RCC 7860 (cell line): ENCODE measurements around the gene CCDC183.
A peak's percentile ranks its signal among the peaks of the same experiment; 100 is the strongest.
"Not testable (repeated sequence)": the region's sequence is repeated elsewhere in the genome, so short reads cannot be mapped to it uniquely, and the experiment has no call there.

ENCODE experiments used
- DNase-seq: peaks from one replicate; pipeline ENCODE4 v3.0.0-alpha.2; 2015; ENCODE audit warnings: low spot score
- FAIRE-seq: peaks from 2 replicates; lab custom pipeline; 2012; peaks lifted over from hg19 to GRCh38; lab: Jason Lieb, UNC

Gene CCDC183

GRCh38 chr9:136837146-136837855 lies 41.2 kb downstream of the CCDC183 start:
- FAIRE-seq (no peak), DNase-seq (no peak)

GRCh38 chr9:136837856-136838277 lies 41.7 kb downstream of the CCDC183 start:
- not testable (repeated sequence) for FAIRE-seq, DNase-seq

- DNase-seq (no peak), FAIRE-seq (no peak)
Observed at GRCh38 chr9:136838314-136839228, 42.4 kb downstream of the CCDC183 start.

GRCh38 chr9:136839229-136840139 lies 43.3 kb downstream of the CCDC183 start:
- no peak for DNase-seq
- no peak for FAIRE-seq

GRCh38 chr9:136840140-136840876 lies 44.2 kb downstream of the CCDC183 start:
- DNase-seq, result no peak
- no peak for FAIRE-seq

- peak; percentile 69 for FAIRE-seq
- peak; percentile 84 for DNase-seq
Observed at GRCh38 chr9:136840877-136841645, 44.9 kb downstream of the CCDC183 start.

GRCh38 chr9:136841646-136842379 lies 45.7 kb downstream of the CCDC183 start:
- not testable (repeated sequence) for FAIRE-seq
- peak; percentile 22 for DNase-seq

- FAIRE-seq (peak; percentile 25), DNase-seq (peak; percentile 66)
Observed at GRCh38 chr9:136842380-136842948, 46.3 kb downstream of the CCDC183 start, which contains the start of gene AJM1. Gene AJM1, plus strand, starts transcription at chr9:136842478. Its CDS starts 1,937 bp downstream, at chr9:136844415.

GRCh38 chr9:136843159-136843800 lies 47.1 kb downstream of the CCDC183 start:
- DNase-seq, FAIRE-seq: not testable (repeated sequence)

- FAIRE-seq, DNase-seq: not testable (repeated sequence)
Observed at GRCh38 chr9:136843801-136844740, 47.9 kb downstream of the CCDC183 start.

GRCh38 chr9:136844761-136845464 lies 48.8 kb downstream of the CCDC183 start:
- FAIRE-seq (no peak), DNase-seq (no peak)

- DNase-seq, result no peak
- FAIRE-seq, result no peak
Observed at GRCh38 chr9:136845465-136846260, 49.5 kb downstream of the CCDC183 start.

GRCh38 chr9:136846376-136847087 lies 50.4 kb downstream of the CCDC183 start:
- FAIRE-seq, result no peak

GRCh38 chr9:136847088-136847825 lies 51.1 kb downstream of the CCDC183 start:
- DNase-seq (peak; percentile 45), FAIRE-seq (no peak)

More at GRCh38 chr9:136846376-136847087, 50.4 kb downstream of the CCDC183 start:
- no peak for DNase-seq
